HepG2 (cell line): ENCODE results near the gene VARS1. TPM values are rescaled to one million over a fixed set of nuclear protein-coding genes. Genes with fewer than 3 reads are reported as not detected.

Source experiments
- PBX3 ChIP-seq: sonication (generic); formaldehyde crosslinking; IDR thresholded peaks from 2 replicates; pipeline ENCODE4 v1.8.1; 2023; ENCODE audit warnings: missing genetic modification reagents, inconsistent platforms, borderline replicate concordance
- ZBTB46 ChIP-seq: sonication (generic); formaldehyde crosslinking; IDR thresholded peaks from 2 replicates; pipeline ENCODE4 v1.4.0; 2020; ENCODE audit warnings: mild to moderate bottlenecking, missing genetic modification reagents, borderline replicate concordance
- ZNF142 ChIP-seq: sonication (generic); formaldehyde crosslinking; IDR thresholded peaks from 2 replicates; pipeline ENCODE4 v1.4.0; 2020; ENCODE audit warnings: missing genetic modification reagents
- polyA plus RNA-seq, 8 experiments: library from polyadenylated mRNA; depleted of rRNA in 3 of 8; stranded (reverse) in 7 of 8; unstranded in 1 of 8; fragments of >200 nt; fragmentation: Illumina TruSeq in 4 of 8; extraction: Trizol in 4 of 8; gene quantifications; 2 replicates each; pipeline versions ENCODE4 v1.2.1 to v1.2.3, GENCODE V29; 2011 to 2016; ENCODE audit warnings: low read depth in 4 of 8, missing spikeins in 1 of 8, mixed read lengths in 1 of 8; ENCODE audit not compliant: insufficient read depth in 1 of 8
- total RNA-seq, 5 experiments: library from RNA; depleted of rRNA; stranded (reverse); fragments of >200 nt; fragmentation: Illumina TruSeq; extraction: Trizol; gene quantifications; 2 replicates each; pipeline ENCODE4 v1.2.3, GENCODE V29; 2016; ENCODE audit warnings: low read depth in 1 of 5

VARS1 gene
- total and polyA plus RNA-seq, 2 of the 13 experiments (the other 11 are each of a cell fraction or from before 2014, with no cell fraction given) = 14.7 to 56.1 TPM

- TF ChIP-seq ZNF142 (CRISPR knock-in tag) = 0 out of 2 replicates have a peak, but pooled peaks have one; percentile 27
- TF ChIP-seq PBX3 (CRISPR knock-in tag) = no peak
- no peak for TF ChIP-seq ZBTB46 (CRISPR knock-in tag)
- TF ChIP-seq, all 625 proteins: peak for 15
Observed at GRCh38 chr6:31830886-31831335, 35.4 kb upstream of the VARS1 start (continued).
